ENCODE results near the gene CCDC15. TPM values are rescaled to one million over a fixed set of nuclear protein-coding genes. Genes with fewer than 3 reads are reported as not detected.
A peak's percentile ranks its signal among the peaks of the same experiment; 100 is the strongest.

The CCDC15 gene
- total and polyA plus RNA-seq, 2 of the 13 experiments (the other 11 are each of a cell fraction or from before 2014, with no cell fraction given): 2.2 to 4.6 TPM

DNA sequence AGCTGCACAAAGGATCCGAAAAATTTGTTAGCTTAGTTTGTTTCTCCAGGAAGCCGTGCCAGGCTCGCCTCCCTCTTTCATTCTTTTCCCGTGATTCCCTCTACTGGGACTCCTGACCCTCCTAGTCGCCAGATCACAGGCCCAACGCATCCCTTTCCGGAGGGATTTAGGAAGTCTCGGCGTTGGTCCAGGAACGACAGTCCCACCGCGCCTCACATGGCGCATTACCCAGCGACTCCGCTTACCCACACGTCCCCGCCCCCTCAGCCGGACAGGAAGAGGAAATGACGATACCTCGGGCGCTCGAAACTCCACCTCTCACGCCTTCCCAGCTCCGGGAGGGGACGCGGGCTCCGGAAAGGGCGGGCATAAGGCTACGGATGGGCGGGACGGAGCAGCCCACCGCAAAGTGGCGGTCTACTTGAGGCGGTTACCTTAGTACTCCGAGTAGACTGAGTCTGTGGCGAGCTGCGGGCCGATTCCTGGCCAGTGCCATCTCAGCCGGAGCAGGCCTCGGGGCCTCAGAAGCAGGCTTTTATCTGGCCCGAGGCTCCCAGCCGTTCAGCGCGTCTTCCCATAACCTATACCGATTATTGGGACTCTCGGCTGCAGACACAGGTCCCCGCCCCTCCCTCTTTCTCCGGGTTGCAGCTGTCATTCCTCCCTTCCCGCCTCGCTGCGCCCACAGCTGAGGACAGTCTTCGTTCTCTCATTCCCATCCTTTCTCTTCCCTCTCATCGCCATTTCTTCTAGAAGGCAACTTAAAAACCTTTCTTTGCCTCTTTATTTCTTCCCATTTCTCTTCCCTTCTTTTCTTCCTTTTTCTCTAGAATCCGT is at the start of gene CCDC15 (continued):
- TF ChIP-seq HNF1B (CRISPR knock-in tag; IDR thresholded peaks at IDR 0.05) (peak; percentile 86), HOMEZ (CRISPR knock-in tag; IDR thresholded peaks at IDR 0.05; ENCODE audit: low read depth) (0 out of 2 replicates have a peak, but pooled peaks have one; percentile 34), SNAPC4 (CRISPR knock-in tag; IDR thresholded peaks at IDR 0.05) (0 out of 2 replicates have a peak, but pooled peaks have one; percentile 45), TARDBP (CRISPR knock-in tag; IDR thresholded peaks at IDR 0.05) (peak; percentile 71)
- TF ChIP-seq, protein P1, sequence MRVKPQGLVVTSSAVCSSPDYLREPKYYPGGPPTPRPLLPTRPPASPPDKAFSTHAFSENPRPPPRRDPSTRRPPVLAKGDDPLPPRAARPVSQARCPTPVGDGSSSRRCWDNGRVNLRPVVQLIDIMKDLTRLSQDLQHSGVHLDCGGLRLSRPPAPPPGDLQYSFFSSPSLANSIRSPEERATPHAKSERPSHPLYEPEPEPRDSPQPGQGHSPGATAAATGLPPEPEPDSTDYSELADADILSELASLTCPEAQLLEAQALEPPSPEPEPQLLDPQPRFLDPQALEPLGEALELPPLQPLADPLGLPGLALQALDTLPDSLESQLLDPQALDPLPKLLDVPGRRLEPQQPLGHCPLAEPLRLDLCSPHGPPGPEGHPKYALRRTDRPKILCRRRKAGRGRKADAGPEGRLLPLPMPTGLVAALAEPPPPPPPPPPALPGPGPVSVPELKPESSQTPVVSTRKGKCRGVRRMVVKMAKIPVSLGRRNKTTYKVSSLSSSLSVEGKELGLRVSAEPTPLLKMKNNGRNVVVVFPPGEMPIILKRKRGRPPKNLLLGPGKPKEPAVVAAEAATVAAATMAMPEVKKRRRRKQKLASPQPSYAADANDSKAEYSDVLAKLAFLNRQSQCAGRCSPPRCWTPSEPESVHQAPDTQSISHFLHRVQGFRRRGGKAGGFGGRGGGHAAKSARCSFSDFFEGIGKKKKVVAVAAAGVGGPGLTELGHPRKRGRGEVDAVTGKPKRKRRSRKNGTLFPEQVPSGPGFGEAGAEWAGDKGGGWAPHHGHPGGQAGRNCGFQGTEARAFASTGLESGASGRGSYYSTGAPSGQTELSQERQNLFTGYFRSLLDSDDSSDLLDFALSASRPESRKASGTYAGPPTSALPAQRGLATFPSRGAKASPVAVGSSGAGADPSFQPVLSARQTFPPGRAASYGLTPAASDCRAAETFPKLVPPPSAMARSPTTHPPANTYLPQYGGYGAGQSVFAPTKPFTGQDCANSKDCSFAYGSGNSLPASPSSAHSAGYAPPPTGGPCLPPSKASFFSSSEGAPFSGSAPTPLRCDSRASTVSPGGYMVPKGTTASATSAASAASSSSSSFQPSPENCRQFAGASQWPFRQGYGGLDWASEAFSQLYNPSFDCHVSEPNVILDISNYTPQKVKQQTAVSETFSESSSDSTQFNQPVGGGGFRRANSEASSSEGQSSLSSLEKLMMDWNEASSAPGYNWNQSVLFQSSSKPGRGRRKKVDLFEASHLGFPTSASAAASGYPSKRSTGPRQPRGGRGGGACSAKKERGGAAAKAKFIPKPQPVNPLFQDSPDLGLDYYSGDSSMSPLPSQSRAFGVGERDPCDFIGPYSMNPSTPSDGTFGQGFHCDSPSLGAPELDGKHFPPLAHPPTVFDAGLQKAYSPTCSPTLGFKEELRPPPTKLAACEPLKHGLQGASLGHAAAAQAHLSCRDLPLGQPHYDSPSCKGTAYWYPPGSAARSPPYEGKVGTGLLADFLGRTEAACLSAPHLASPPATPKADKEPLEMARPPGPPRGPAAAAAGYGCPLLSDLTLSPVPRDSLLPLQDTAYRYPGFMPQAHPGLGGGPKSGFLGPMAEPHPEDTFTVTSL (CRISPR knock-in tag; IDR thresholded peaks at IDR 0.05; ENCODE audit: borderline replicate concordance): no peak
- TF ChIP-seq, protein P2, sequence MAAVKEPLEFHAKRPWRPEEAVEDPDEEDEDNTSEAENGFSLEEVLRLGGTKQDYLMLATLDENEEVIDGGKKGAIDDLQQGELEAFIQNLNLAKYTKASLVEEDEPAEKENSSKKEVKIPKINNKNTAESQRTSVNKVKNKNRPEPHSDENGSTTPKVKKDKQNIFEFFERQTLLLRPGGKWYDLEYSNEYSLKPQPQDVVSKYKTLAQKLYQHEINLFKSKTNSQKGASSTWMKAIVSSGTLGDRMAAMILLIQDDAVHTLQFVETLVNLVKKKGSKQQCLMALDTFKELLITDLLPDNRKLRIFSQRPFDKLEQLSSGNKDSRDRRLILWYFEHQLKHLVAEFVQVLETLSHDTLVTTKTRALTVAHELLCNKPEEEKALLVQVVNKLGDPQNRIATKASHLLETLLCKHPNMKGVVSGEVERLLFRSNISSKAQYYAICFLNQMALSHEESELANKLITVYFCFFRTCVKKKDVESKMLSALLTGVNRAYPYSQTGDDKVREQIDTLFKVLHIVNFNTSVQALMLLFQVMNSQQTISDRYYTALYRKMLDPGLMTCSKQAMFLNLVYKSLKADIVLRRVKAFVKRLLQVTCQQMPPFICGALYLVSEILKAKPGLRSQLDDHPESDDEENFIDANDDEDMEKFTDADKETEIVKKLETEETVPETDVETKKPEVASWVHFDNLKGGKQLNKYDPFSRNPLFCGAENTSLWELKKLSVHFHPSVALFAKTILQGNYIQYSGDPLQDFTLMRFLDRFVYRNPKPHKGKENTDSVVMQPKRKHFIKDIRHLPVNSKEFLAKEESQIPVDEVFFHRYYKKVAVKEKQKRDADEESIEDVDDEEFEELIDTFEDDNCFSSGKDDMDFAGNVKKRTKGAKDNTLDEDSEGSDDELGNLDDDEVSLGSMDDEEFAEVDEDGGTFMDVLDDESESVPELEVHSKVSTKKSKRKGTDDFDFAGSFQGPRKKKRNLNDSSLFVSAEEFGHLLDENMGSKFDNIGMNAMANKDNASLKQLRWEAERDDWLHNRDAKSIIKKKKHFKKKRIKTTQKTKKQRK (IDR thresholded peaks at IDR 0.05; ENCODE audit: low read length): no peak

All from HepG2 (cell line).